HepG2 (cell line): Measurements from ENCODE around the gene EMILIN1. TPM values are rescaled to one million over a fixed set of nuclear protein-coding genes. Genes with fewer than 3 reads are reported as not detected.
A peak's percentile ranks its signal among the peaks of the same experiment; 100 is the strongest.

Source experiments
- CBFB ChIP-seq: sonication (generic); formaldehyde crosslinking; IDR thresholded peaks from 2 replicates; pipeline ENCODE4 v1.4.0; 2020; ENCODE audit warnings: missing genetic modification reagents
- DMAP1 ChIP-seq: IDR thresholded peaks from 2 replicates; pipeline ENCODE4 v1.6.1; 2016
- ELF3 ChIP-seq: IDR thresholded peaks from 2 replicates; pipeline ENCODE4 v1.6.1; 2016; ENCODE audit warnings: missing genetic modification reagents, missing compliant biosample characterization
- ERF ChIP-seq: IDR thresholded peaks from 2 replicates; pipeline ENCODE4 v1.6.1; 2018; ENCODE audit warnings: missing biosample characterization, missing genetic modification reagents
- HOMEZ ChIP-seq: IDR thresholded peaks from 2 replicates; pipeline ENCODE4 v1.6.1; 2016; ENCODE audit warnings: low read depth
- JUND ChIP-seq: sonication (generic); formaldehyde crosslinking; IDR thresholded peaks from 2 replicates; pipeline ENCODE4 v1.8.0; 2022; ENCODE audit warnings: mild to moderate bottlenecking, missing genetic modification reagents
- MEIS2 ChIP-seq: sonication (generic); formaldehyde crosslinking; IDR thresholded peaks from 2 replicates; pipeline ENCODE4 v1.9.0; 2021; ENCODE audit warnings: mild to moderate bottlenecking, missing genetic modification reagents
- NFKB2 ChIP-seq: sonication (generic); formaldehyde crosslinking; IDR thresholded peaks from 2 replicates; pipeline ENCODE4 v1.4.0; 2020; ENCODE audit warnings: missing genetic modification reagents, borderline replicate concordance
- NFYB ChIP-seq: sonication (generic); formaldehyde crosslinking; IDR thresholded peaks from 2 replicates; pipeline ENCODE4 v1.4.0; 2020; ENCODE audit warnings: missing genetic modification reagents
- PAWR ChIP-seq: sonication (generic); formaldehyde crosslinking; IDR thresholded peaks from 2 replicates; pipeline ENCODE4 v1.4.0; 2020; ENCODE audit warnings: missing genetic modification reagents, mild to moderate bottlenecking, borderline replicate concordance
- RCOR2 ChIP-seq: IDR thresholded peaks from 2 replicates; pipeline ENCODE4 v1.6.1; 2016; ENCODE audit warnings: missing biosample characterization, missing genetic modification reagents
- RFXAP ChIP-seq: sonication (generic); formaldehyde crosslinking; IDR thresholded peaks from 2 replicates; pipeline ENCODE4 v1.4.0; 2020; ENCODE audit warnings: missing genetic modification reagents, borderline replicate concordance
- RNF2 ChIP-seq: fragments of 450-650 bp; conservative IDR thresholded peaks from 2 replicates; pipeline ENCODE4 v1.6.1; 2016; ENCODE audit warnings: low read depth
- SAFB2 ChIP-seq: sonication (generic); formaldehyde crosslinking; IDR thresholded peaks from 2 replicates; pipeline ENCODE4 v1.5.1; 2020; ENCODE audit warnings: missing genetic modification reagents, low read depth, mild to moderate bottlenecking, borderline replicate concordance
- SAP130 ChIP-seq: IDR thresholded peaks from 2 replicates; pipeline ENCODE4 v1.6.1; 2016; ENCODE audit warnings: low read depth
- WIZ ChIP-seq: sonication (generic); formaldehyde crosslinking; IDR thresholded peaks from 2 replicates; pipeline ENCODE4 v1.5.1; 2020; ENCODE audit warnings: mild to moderate bottlenecking, missing genetic modification reagents
- XBP1 ChIP-seq: sonication (generic); formaldehyde crosslinking; IDR thresholded peaks from 2 replicates; pipeline ENCODE4 v1.5.0; 2020; ENCODE audit warnings: missing genetic modification reagents
- ZBTB20 ChIP-seq: sonication (generic); formaldehyde crosslinking; IDR thresholded peaks from 2 replicates; pipeline ENCODE4 v1.8.1; 2023; ENCODE audit warnings: missing genetic modification reagents, low read depth, mild to moderate bottlenecking, borderline replicate concordance
- ZKSCAN1 ChIP-seq: fragments of 150-350 bp; IDR thresholded peaks from 2 replicates; pipeline ENCODE4 v1.6.1; 2014; ENCODE audit warnings: low read length
- ZMYM2 ChIP-seq: sonication (generic); formaldehyde crosslinking; IDR thresholded peaks from 2 replicates; pipeline ENCODE4 v1.8.0; 2022; ENCODE audit warnings: mild to moderate bottlenecking, missing genetic modification reagents
- ZNF263 ChIP-seq: sonication (generic); formaldehyde crosslinking; IDR thresholded peaks from 2 replicates; pipeline ENCODE4 v1.4.0; 2020; ENCODE audit warnings: missing genetic modification reagents
- ZNF280D ChIP-seq: sonication (generic); formaldehyde crosslinking; IDR thresholded peaks from 2 replicates; pipeline ENCODE4 v1.5.1; 2020; ENCODE audit warnings: mild to moderate bottlenecking, missing genetic modification reagents
- ZNF331 ChIP-seq: sonication (generic); formaldehyde crosslinking; IDR thresholded peaks from 2 replicates; pipeline ENCODE4 v1.4.0; 2020; ENCODE audit warnings: missing genetic modification reagents
- ZNF691 ChIP-seq: sonication (generic); formaldehyde crosslinking; IDR thresholded peaks from 2 replicates; pipeline ENCODE4 v1.4.0; 2020; ENCODE audit warnings: missing genetic modification reagents, low read depth, mild to moderate bottlenecking, borderline replicate concordance
- ZNF883 ChIP-seq: sonication (generic); formaldehyde crosslinking; IDR thresholded peaks from 2 replicates; pipeline ENCODE4 v1.5.1; 2020; ENCODE audit warnings: mild to moderate bottlenecking, missing genetic modification reagents; ENCODE audit errors: not compliant biosample characterization
- ZSCAN21 ChIP-seq: sonication (generic); formaldehyde crosslinking; IDR thresholded peaks from 2 replicates; pipeline ENCODE4 v1.8.0; 2022; ENCODE audit warnings: mild to moderate bottlenecking, missing genetic modification reagents, moderate library complexity, borderline replicate concordance
- polyA plus RNA-seq, 8 experiments: library from polyadenylated mRNA; depleted of rRNA in 3 of 8; stranded (reverse) in 7 of 8; unstranded in 1 of 8; fragments of >200 nt; fragmentation: Illumina TruSeq in 4 of 8; extraction: Trizol in 4 of 8; gene quantifications; 2 replicates each; pipeline versions ENCODE4 v1.2.1 to v1.2.3, GENCODE V29; 2011 to 2016; ENCODE audit warnings: low read depth in 4 of 8, missing spikeins in 1 of 8, mixed read lengths in 1 of 8; ENCODE audit not compliant: insufficient read depth in 1 of 8
- total RNA-seq, 5 experiments: library from RNA; depleted of rRNA; stranded (reverse); fragments of >200 nt; fragmentation: Illumina TruSeq; extraction: Trizol; gene quantifications; 2 replicates each; pipeline ENCODE4 v1.2.3, GENCODE V29; 2016; ENCODE audit warnings: low read depth in 1 of 5

The EMILIN1 gene
- total and polyA plus RNA-seq, 2 of the 13 experiments (the other 11 are each of a cell fraction or from before 2014, with no cell fraction given), result 8.1 to 9.7 TPM

GRCh38 chr2:27123302-27124150, 45.1 kb downstream of the EMILIN1 start, which contains the start of gene ABHD1 (continued):
- no peak for TF ChIP-seq HOMEZ
- TF ChIP-seq WIZ, result peak; percentile 83
- no peak; the same call in 1 of the 2 replicates for TF ChIP-seq ZKSCAN1
- peak; percentile 44; the same call in 1 of the 2 replicates for TF ChIP-seq NFYB (CRISPR knock-in tag)
- no peak for TF ChIP-seq XBP1 (CRISPR knock-in tag)
- peak; percentile 45; the same call in 1 of the 2 replicates for TF ChIP-seq DMAP1 (CRISPR knock-in tag)
- peak; percentile 78; the same call in 1 of the 2 replicates for TF ChIP-seq ZBTB20 (CRISPR knock-in tag)
- TF ChIP-seq ELF3 (CRISPR knock-in tag), result peak; percentile 45; the same call in 1 of the 2 replicates
- peak; percentile 49; the same call in 1 of the 2 replicates for TF ChIP-seq RNF2
- TF ChIP-seq ZNF263 (CRISPR knock-in tag), result peak; percentile 67; the same call in 1 of the 2 replicates
- peak; percentile 18; the same call in 1 of the 2 replicates for TF ChIP-seq RFXAP
- TF ChIP-seq RCOR2 (CRISPR knock-in tag), result no peak
- TF ChIP-seq ZNF331 (CRISPR knock-in tag), result peak; percentile 40; the same call in 1 of the 2 replicates
- TF ChIP-seq SAP130 (CRISPR knock-in tag), result peak; percentile 77; the same call in 1 of the 2 replicates
- TF ChIP-seq ZSCAN21 (CRISPR knock-in tag), result 0 out of 2 replicates have a peak, but pooled peaks have one; percentile 86
- TF ChIP-seq SAFB2 (CRISPR knock-in tag), result peak; percentile 92; the same call in 1 of the 2 replicates
- TF ChIP-seq ZNF883 (CRISPR knock-in tag), result peak; percentile 51
- 0 out of 2 replicates have a peak, but pooled peaks have one; percentile 68 for TF ChIP-seq PAWR
- TF ChIP-seq ERF (CRISPR knock-in tag), result peak; percentile 76; the same call in 1 of the 2 replicates
- peak; percentile 93 for TF ChIP-seq ZNF691
- TF ChIP-seq ZMYM2 (CRISPR knock-in tag), result peak; percentile 65; the same call in 1 of the 2 replicates
- no peak for TF ChIP-seq JUND (CRISPR knock-in tag)
- peak; percentile 79; the same call in 1 of the 2 replicates for TF ChIP-seq NFKB2 (CRISPR knock-in tag)
- TF ChIP-seq MEIS2 (CRISPR knock-in tag), result peak; percentile 66; the same call in 1 of the 2 replicates
- peak; percentile 82; the same call in 1 of the 2 replicates for TF ChIP-seq ZNF280D (CRISPR knock-in tag)
- 0 out of 2 replicates have a peak, but pooled peaks have one; percentile 19 for TF ChIP-seq CBFB
